ENCODE data around the gene SCAMP5.

Gene SCAMP5

DNA sequence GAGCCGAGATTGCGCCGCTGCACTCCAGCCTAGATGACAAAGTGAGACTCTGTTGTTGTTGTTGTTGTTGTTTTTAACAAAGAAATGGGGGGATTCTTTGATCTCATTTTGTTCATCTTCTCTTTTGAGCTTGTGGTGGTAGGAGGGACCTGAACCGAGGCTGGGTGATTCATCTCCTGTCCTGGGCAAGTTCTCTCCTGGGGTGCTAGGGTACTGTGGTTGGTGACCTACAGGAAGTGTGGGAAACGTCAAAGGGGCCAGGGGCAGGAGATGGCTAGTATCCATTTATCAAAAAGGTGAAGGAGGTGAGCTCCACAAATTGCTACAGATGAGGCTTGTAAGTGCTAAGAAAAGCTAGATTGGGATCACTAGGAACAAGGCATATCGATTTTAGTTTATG, 42.3 kb downstream of the SCAMP5 start:
- H3K27me3 Mint-ChIP-seq = no peaks in the 10 kb centered on the region
- no peak for DNase-seq
- peaks cover 54% of the 10 kb centered on the region for H3K36me3 Mint-ChIP-seq (ENCODE audit: low read depth)
- no peaks in the 10 kb centered on the region for H3K9me3 Mint-ChIP-seq
- H3K27ac Mint-ChIP-seq = peak overlapping the region; percentile 56
- no peak overlapping the region for H3K4me3 Mint-ChIP-seq
- H3K4me1 Mint-ChIP-seq (ENCODE audit: low read depth) = peaks cover 29% of the 10 kb centered on the region

DNA sequence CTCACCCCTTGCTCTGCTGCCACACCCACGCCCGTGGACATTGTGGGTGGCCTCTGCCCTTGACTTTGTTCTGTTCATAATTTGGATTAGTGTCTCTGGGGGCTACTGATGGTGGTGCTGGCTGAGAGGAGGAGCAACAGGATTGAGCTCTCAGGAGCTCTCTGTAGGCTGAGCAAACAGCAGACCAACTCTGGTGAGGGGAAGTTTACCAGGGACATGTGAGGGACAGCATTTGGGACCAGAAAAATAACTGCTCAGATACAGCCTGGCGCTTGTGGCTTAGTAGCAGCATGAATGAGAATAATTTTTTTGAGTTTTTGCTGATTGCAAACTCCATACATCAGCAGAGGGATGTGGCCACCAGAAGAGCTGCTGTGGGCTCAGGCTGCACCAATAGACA, 42.9 kb downstream of the SCAMP5 start:
- H3K4me3 Mint-ChIP-seq = no peak overlapping the region
- no peaks in the 10 kb centered on the region for H3K9me3 Mint-ChIP-seq
- H3K4me1 Mint-ChIP-seq (ENCODE audit: low read depth) = peaks cover 35% of the 10 kb centered on the region
- peaks cover 55% of the 10 kb centered on the region for H3K36me3 Mint-ChIP-seq (ENCODE audit: low read depth)
- H3K27ac Mint-ChIP-seq = peak overlapping the region; percentile 3
- no peaks in the 10 kb centered on the region for H3K27me3 Mint-ChIP-seq
- DNase-seq = no peak

DNA sequence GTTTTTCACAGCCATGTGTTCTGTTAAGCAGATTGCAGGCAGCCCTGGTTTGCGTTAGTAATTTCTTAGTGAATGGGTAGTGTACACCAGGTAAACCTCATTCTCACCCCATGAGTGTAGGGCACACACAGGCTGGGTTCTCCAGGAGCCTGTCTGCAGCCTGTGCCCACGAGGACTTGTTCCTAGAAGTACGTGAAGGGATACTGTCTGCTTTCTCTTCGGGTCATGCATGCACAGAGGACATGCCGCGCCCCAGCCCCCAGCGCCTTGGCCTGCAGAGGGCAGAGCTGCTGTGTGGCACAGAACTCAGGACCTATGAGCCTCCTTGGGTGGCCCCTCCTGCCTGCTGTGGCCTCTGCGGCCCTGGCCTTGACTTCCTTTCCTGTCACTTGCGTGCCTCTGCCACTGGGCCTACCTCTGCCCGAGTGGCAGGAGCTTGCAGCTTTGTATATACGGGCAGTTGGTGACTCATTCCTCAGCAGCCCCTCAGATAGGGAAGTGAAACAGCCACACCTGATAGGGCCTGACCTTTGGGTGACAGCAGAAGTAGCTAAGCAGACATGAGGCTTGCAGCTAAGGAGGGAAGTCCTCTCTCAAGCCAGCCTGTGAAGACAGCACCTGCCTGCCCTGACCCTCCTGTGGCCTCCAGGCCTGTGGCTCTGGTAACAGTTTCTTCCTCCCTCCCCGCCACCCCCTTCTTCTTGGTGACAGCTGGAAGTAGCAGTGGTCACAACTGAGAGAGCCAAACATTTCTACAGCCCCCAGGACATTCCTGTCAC, 47.6 kb downstream of the SCAMP5 start:
- peak; percentile 69 for DNase-seq
- Mint-ChIP-seq H3K4me1 (ENCODE audit: low read depth) (peaks cover 56% of the 10 kb centered on the region), H3K4me3 (no peak overlapping the region), H3K9me3 (no peaks in the 10 kb centered on the region), H3K27me3 (no peaks in the 10 kb centered on the region), H3K27ac (no peak overlapping the region), H3K36me3 (ENCODE audit: low read depth) (peaks cover 52% of the 10 kb centered on the region)

DNA sequence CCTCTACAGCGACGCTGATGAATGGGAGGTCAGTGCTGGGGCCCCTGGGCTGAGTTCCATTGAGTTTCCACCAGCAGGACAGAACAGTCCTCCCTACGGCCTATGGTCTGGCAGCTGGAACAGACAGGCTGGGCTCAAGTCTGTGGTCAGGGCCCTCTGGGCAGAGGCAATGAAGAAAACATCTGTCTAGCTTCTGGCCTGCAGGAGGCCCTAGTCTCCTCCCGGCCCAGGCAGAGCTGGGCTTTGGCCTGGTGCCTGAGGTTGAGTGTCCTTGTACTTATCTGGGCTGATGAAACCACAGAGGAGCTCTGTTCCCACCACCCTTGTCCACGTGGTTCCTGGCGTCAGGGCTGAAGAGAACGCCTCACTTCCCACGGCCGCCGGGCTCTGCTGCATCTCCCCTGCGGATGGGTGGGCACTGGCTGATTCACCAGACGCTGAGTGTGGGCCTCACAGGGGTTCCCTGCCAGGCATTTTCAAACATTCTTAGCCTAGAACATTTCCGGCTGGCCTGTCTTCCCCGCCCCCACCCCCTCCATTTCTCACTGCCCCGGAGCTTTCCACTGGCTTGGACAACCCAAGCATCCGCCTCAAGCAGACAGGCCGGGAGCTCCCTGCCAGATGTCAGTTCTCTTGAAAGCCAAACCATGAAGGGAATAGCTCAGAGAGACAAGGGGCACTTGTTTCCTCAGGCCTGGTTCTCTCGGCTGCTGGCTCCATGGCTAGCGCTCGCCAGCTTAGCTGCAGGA, 48.3 kb downstream of the SCAMP5 start:
- Mint-ChIP-seq H3K36me3 (ENCODE audit: low read depth) (peaks cover 57% of the 10 kb centered on the region), H3K4me1 (ENCODE audit: low read depth) (peaks cover 51% of the 10 kb centered on the region), H3K4me3 (no peak overlapping the region), H3K27ac (no peak overlapping the region), H3K9me3 (no peaks in the 10 kb centered on the region), H3K27me3 (no peaks in the 10 kb centered on the region)
- DNase-seq = no peak

DNA sequence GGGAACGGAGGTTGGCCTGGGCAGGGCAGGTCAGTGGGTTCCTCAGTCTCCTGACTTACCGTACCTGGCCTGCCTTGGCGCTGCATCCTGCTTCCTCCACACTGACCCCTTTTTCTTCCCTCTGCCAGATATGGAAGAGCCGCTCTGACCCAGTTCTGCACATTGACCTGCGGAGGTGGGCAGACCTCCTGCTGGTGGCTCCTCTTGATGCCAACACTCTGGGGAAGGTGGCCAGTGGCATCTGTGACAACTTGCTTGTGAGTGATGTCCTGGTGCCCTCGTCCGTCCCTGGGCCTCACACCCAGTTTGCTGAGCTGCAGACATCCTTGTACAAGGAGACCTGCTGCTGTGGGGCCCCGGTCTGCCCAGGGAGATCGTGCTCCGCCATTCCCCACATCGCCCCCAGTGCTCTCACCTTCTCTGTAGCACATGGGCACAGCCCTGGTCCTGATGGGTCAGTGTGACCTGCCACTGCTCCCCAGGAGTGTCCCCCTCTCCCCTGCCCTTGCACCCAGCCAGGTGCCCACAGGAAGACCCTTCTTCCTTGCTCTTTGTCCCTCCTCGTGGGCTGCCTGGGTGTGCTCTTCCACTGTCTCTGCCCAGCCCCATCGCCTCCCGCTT, 49.0 kb downstream of the SCAMP5 start:
- Mint-ChIP-seq H3K4me1 (ENCODE audit: low read depth) (peaks cover 50% of the 10 kb centered on the region), H3K9me3 (no peaks in the 10 kb centered on the region), H3K36me3 (ENCODE audit: low read depth) (peaks cover 64% of the 10 kb centered on the region), H3K27ac (no peak overlapping the region), H3K27me3 (no peaks in the 10 kb centered on the region), H3K4me3 (no peak overlapping the region)
- no peak for DNase-seq

DNA sequence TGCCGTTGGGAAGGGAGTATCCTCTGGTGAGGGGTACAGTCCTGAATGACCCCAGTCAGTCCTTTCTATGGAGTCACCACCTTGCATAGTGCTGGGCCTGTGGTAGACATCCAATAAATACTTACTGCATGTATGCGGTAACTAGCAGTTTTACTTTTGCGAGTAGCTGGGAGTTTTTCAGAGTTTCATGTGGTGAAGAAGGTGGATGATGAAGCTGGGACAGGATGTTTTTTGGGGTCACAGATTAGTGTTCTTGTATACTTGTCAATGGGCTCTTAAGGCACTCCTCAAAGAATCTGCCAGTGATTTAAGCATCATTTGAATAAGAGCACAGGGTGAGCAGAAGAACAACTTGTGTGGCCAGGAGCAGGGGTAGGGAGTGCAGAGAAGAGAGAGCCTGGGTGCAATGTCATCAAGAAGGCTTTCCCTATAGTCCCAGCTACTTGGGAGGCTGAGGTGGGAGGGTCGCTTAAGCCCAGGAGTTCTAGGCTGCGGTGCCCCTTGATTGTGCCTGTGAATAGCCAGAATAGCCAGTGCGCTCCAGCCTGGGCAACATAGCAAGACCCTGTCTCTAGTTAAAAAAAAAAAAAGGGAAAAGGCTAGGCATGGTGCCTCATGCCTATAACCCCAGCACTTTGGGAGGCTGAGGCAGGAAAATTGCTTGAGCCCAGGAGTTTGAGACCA, 50.1 kb downstream of the SCAMP5 start:
- no peak for DNase-seq
- Mint-ChIP-seq H3K4me3 (no peak overlapping the region), H3K9me3 (no peaks in the 10 kb centered on the region), H3K27me3 (no peaks in the 10 kb centered on the region), H3K27ac (no peak overlapping the region), H3K4me1 (ENCODE audit: low read depth) (peaks cover 48% of the 10 kb centered on the region), H3K36me3 (ENCODE audit: low read depth) (peaks cover 70% of the 10 kb centered on the region)

DNA sequence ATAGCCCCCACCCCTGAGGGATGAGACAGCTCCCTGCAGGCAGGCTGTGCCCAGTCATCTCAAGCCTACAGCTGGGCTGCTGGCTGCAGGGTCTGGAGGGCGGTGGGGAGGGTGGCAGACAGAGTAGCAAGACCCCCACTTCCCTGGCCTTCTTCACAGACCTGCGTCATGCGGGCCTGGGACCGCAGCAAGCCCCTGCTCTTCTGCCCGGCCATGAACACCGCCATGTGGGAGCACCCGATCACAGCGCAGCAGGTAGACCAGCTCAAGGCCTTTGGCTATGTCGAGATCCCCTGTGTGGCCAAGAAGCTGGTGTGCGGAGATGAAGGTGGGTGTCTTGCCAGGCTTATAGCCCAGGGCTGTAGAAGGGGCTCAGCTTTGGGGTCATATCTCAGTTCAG, 53.0 kb downstream of the SCAMP5 start:
- Mint-ChIP-seq H3K4me1 (ENCODE audit: low read depth) (peaks cover 37% of the 10 kb centered on the region), H3K27ac (no peak overlapping the region), H3K9me3 (no peaks in the 10 kb centered on the region), H3K36me3 (ENCODE audit: low read depth) (peaks cover 56% of the 10 kb centered on the region), H3K27me3 (no peaks in the 10 kb centered on the region), H3K4me3 (no peak overlapping the region)
- DNase-seq = no peak

DNA sequence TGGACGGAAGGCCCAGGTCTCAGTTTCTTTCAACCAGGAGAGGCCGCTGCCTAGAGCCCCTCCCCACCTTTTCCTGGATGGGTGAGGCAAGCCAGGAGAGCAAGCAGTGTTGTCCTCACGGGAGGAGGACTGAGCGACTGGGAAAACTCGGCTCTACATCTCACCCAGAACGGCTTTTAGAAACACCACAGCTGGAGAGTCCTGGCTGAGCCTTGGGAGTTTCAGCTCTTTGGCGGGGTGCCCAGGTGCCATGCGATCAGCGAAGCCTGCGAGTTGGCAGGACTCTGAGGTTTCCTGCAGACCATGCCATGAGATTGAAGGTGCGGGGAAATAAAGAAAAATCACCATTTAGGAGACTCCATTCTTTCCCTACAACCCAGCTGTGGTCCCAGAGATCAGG, 54.0 kb downstream of the SCAMP5 start:
- peaks cover 30% of the 10 kb centered on the region for H3K4me1 Mint-ChIP-seq (ENCODE audit: low read depth)
- no peaks in the 10 kb centered on the region for H3K9me3 Mint-ChIP-seq
- H3K27me3 Mint-ChIP-seq = no peaks in the 10 kb centered on the region
- no peak for DNase-seq
- no peak overlapping the region for H3K27ac Mint-ChIP-seq
- no peak overlapping the region for H3K4me3 Mint-ChIP-seq
- peaks cover 48% of the 10 kb centered on the region for H3K36me3 Mint-ChIP-seq (ENCODE audit: low read depth)

DNA sequence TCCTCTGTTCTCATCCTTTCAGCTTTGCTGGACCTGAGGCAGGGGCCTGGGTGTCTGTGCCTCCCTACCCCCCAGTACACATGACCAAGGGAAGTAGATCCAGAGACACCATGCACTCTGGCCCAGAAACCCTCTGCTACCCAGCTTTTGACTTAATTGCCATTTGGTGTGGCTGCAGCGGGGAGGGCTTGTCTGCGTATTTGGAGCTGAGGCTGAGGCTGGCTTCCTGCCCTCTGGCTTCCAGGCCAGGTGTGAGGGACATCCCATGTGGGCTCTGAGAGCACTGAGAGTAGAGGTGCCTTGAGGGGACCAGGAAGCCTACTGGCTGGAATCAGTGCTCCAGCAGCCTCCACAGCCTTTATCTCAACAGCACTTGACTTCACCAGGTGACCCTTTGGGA, 54.9 kb downstream of the SCAMP5 start:
- Mint-ChIP-seq H3K36me3 (ENCODE audit: low read depth) (peaks cover 39% of the 10 kb centered on the region), H3K4me1 (ENCODE audit: low read depth) (peaks cover 21% of the 10 kb centered on the region), H3K27me3 (no peaks in the 10 kb centered on the region), H3K9me3 (no peaks in the 10 kb centered on the region), H3K27ac (no peak overlapping the region), H3K4me3 (no peak overlapping the region)
- DNase-seq = no peak

DNA sequence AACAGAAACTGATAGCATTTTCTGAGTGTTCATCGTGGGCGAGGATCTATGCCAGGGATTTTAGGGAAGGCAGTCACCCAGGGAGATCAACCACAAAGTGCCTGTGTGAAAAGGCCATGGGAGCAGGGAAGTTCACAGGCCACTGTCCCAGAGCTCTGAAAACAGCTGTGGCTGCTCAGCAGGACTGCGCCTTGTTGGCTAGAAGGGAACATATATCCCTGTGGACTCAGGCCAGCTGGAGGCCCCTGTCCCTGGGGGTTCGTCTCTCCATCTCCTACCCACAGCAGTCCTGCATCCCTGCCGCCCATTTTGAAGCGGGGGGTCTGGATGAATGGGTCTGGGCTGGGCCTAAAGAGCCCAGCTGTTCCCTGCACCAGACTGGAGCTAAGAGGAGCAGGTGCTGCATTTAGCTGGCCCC, 55.8 kb downstream of the SCAMP5 start:
- no peaks in the 10 kb centered on the region for H3K27me3 Mint-ChIP-seq
- no peak overlapping the region for H3K27ac Mint-ChIP-seq
- H3K4me1 Mint-ChIP-seq (ENCODE audit: low read depth) = peaks cover 17% of the 10 kb centered on the region
- no peak overlapping the region for H3K4me3 Mint-ChIP-seq
- no peak for DNase-seq
- H3K36me3 Mint-ChIP-seq (ENCODE audit: low read depth) = peaks cover 34% of the 10 kb centered on the region
- no peaks in the 10 kb centered on the region for H3K9me3 Mint-ChIP-seq

DNA sequence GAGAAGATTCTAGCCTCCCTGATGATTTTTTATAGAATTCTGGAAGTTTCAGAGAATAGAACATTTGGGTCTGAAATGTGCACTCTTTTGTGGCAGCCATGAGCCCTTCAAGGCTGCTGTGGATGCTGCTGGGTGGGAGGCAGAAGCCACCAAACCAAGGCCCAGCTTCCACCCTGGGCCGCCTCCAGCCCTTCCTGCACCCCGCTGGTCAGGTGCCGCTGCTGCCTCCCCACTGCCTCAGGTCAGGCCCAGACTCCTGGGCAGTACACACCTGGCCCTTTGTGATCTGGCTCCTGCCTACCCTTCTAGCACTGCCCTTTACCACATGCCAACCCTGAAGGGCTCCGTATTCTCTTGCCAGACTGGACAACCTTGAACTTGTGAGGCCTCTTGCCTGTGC, 56.3 kb downstream of the SCAMP5 start:
- Mint-ChIP-seq H3K4me3 (no peak overlapping the region), H3K27ac (no peak overlapping the region), H3K9me3 (no peaks in the 10 kb centered on the region), H3K4me1 (ENCODE audit: low read depth) (peaks cover 12% of the 10 kb centered on the region), H3K36me3 (ENCODE audit: low read depth) (peaks cover 30% of the 10 kb centered on the region), H3K27me3 (no peaks in the 10 kb centered on the region)
- DNase-seq = no peak

DNA sequence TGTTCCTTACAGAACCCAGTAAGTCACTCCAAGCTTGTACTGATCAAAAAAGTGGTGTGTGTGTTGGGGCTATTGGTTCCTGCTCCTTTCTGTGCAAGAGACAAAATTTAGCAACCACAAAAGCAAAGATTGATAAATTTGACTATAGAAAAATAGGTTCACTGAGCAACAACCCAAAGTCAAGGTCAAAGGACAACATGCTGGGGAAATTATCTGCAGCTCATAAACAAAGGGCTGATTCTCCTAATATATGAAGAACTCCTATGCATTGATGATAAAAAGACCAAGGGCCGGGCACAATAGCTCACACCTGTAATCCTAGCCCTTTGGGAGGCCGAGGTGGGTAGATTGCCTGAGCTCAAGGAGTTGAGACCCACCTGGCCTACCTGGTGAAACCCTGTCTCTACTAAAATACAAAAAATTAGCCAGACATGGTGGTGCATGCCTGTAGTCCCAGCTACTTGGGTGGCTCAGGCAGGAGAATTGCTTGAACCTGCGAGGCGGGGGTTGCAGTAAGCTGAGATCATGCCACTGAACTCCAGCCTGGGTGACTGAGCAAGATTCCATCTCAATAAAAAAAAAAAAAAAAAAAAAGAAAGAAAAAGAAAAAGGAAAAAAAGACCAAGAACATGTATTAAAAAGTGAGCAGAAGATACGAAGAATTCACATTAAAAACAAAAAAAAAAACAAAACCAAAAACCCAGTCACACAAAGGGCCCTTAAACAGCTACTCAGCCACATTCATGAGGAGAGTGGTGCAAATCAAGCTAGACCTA, 57.8 kb downstream of the SCAMP5 start:
- no peak overlapping the region for H3K4me3 Mint-ChIP-seq
- no peaks in the 10 kb centered on the region for H3K4me1 Mint-ChIP-seq (ENCODE audit: low read depth)
- H3K27me3 Mint-ChIP-seq = no peaks in the 10 kb centered on the region
- no peak for DNase-seq
- peaks cover 20% of the 10 kb centered on the region for H3K36me3 Mint-ChIP-seq (ENCODE audit: low read depth)
- H3K27ac Mint-ChIP-seq = no peak overlapping the region
- H3K9me3 Mint-ChIP-seq = no peaks in the 10 kb centered on the region

DNA sequence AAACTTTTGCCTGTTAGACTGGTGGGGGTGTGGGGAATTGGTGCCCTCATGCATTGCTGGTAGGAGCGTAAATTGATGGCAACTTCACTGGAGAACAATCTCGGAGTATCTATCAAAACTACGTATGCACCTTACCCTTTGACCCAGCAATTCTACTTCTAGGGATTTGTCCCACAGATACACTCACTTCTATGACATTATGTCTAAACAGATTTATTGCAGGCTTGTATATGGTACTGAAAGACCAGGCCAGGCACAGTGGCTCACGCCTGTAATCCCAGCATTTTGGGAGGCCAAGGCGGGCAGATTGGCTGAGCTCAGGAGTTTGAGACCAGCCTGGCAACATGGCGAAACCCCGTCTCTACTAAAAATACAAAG, 58.4 kb downstream of the SCAMP5 start:
- H3K27me3 Mint-ChIP-seq = no peaks in the 10 kb centered on the region
- H3K4me1 Mint-ChIP-seq (ENCODE audit: low read depth) = no peaks in the 10 kb centered on the region
- no peak for DNase-seq
- peaks cover 15% of the 10 kb centered on the region for H3K36me3 Mint-ChIP-seq (ENCODE audit: low read depth)
- H3K9me3 Mint-ChIP-seq = no peaks in the 10 kb centered on the region
- no peak overlapping the region for H3K27ac Mint-ChIP-seq
- no peak overlapping the region for H3K4me3 Mint-ChIP-seq

Data from activated T-cell treated with anti-CD3 and anti-CD28 coated beads, Interleukin-2, amount 50 U/mL, for 24 hours (primary cell).